GM23248 (cell line): ENCODE data around the gene GREB1. TPM values are rescaled to one million over a fixed set of nuclear protein-coding genes. Genes with fewer than 3 reads are reported as not detected.

Experiments used
- DNase-seq: peaks from one replicate; pipeline ENCODE4 v3.0.0-alpha.2; 2015
- H2AFZ ChIP-seq: fragments of 200-600 bp; sonication (generic); 2 replicates; pipeline ENCODE4 v1.6.1; 2016; ENCODE audit warnings: antibody characterized with exemption
- H3F3A ChIP-seq: fragments of 200-600 bp; sonication (generic); 2 replicates; pipeline ENCODE4 v1.6.1; 2016; ENCODE audit warnings: mild to moderate bottlenecking, antibody characterized with exemption, mixed run types; ENCODE audit not compliant: insufficient read depth
- H3K27ac ChIP-seq: fragments of 200-600 bp; sonication (generic); 2 replicates; pipeline ENCODE4 v1.5.1; 2016; ENCODE audit warnings: mild to moderate bottlenecking
- H3K27me3 ChIP-seq: fragments of 200-600 bp; sonication (generic); replicated peaks from 2 replicates; pipeline ENCODE4 v1.6.1; 2016; ENCODE audit warnings: mild to moderate bottlenecking; ENCODE audit not compliant: insufficient read depth
- H3K36me3 ChIP-seq: fragments of 200-600 bp; sonication (generic); 2 replicates; pipeline ENCODE4 v1.6.1; 2016; ENCODE audit warnings: low read depth, mild to moderate bottlenecking
- H3K4me1 ChIP-seq: fragments of 200-600 bp; sonication (generic); 2 replicates; pipeline ENCODE4 v1.6.1; 2016; ENCODE audit warnings: mild to moderate bottlenecking; ENCODE audit not compliant: insufficient read depth
- H3K4me2 ChIP-seq: fragments of 200-600 bp; sonication (generic); one replicate; pipeline ENCODE4 v1.6.1; 2016; ENCODE audit warnings: mild to moderate bottlenecking; ENCODE audit not compliant: unreplicated experiment
- H3K4me3 ChIP-seq: fragments of 200-600 bp; sonication (generic); 2 replicates; pipeline ENCODE4 v1.5.1; 2016; ENCODE audit warnings: mild to moderate bottlenecking
- H3K79me2 ChIP-seq: fragments of 200-600 bp; sonication (generic); 2 replicates; pipeline ENCODE4 v1.6.1; 2016; ENCODE audit warnings: mild to moderate bottlenecking; ENCODE audit not compliant: insufficient read depth
- H3K9ac ChIP-seq: fragments of 200-600 bp; sonication (generic); 2 replicates; pipeline ENCODE4 v1.6.1; 2016; ENCODE audit warnings: mild to moderate bottlenecking
- H3K9me2 ChIP-seq: fragments of 200-600 bp; sonication (generic); 2 replicates; pipeline ENCODE4 v1.6.1; 2016; ENCODE audit warnings: mixed run types, mild to moderate bottlenecking, moderate library complexity; ENCODE audit not compliant: insufficient read depth
- H3K9me3 ChIP-seq: fragments of 200-600 bp; sonication (generic); one replicate; pipeline ENCODE4 v1.6.1; 2017; ENCODE audit warnings: low read depth
- H4K20me1 ChIP-seq: fragments of 200-600 bp; sonication (generic); 2 replicates; pipeline ENCODE4 v1.6.0; 2016; ENCODE audit not compliant: insufficient read depth
- EZH2 ChIP-seq: fragments of 200-600 bp; sonication (generic); IDR thresholded peaks from 2 replicates; pipeline ENCODE4 v1.6.1; 2018; ENCODE audit warnings: antibody characterized with exemption, mild to moderate bottlenecking; ENCODE audit not compliant: insufficient read depth, poor library complexity, severe bottlenecking
- EZH2phosphoT487 ChIP-seq: fragments of 200-600 bp; sonication (generic); IDR thresholded peaks from 2 replicates; pipeline ENCODE4 v1.6.1; 2018; ENCODE audit warnings: antibody characterized with exemption, moderate library complexity, mild to moderate bottlenecking, low read depth; ENCODE audit not compliant: insufficient read depth
- WGBS, 2 experiments: methylation state at CpG; one replicate each; pipeline ENCODE4 v1.1.6; 2015 to 2017; ENCODE audit warnings: low lambda C conversion rate in 2 of 2, low coverage in 1 of 2; ENCODE audit errors: missing lambda C conversion rate in 2 of 2; 5-methylcytosine and 5-hydroxymethylcytosine counted together
- in situ Hi-C: fragments of 300-500 bp; cut with MboI; formaldehyde crosslinking; loops from 2 replicates; pipeline ENCODE4 v1.15.0; 2020
- polyA plus RNA-seq: library from polyadenylated mRNA; unstranded; fragments of >200 nt; fragmentation: Nextera tagmentation; extraction: Ambion mirVana; gene quantifications from 2 replicates; pipeline ENCODE4 v1.2.1, GENCODE V29; 2016
- total RNA-seq: library from RNA; depleted of rRNA; stranded (reverse); fragments of >200 nt; shearing (Covaris generic); gene quantifications from 2 replicates; pipeline ENCODE4 v1.2.3, GENCODE V29; 2014

GREB1 gene
- total and polyA plus RNA-seq, 2 experiments from 2014 or later, result not detected

DNA sequence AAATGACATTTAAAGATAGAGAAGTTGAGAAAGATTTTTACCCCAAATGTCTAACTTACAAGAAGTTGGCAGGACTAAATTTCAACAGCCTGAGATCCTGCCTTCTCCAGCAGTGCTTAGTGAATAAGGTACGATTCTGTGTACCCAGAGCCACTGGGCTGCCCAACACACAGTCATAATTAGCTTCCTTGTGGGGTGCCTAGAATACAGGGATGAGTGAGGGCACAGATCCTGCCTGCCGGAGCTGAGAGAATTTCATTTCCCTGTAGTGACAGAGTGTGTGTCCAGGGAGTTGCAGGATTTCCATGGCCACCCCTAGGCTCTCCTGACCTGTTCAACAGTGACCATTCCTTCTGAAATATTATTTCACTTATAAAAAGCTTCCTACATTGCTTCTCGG lies 27.0 kb downstream of the GREB1 start:
- 51% methylated on average over 3 of the region's 3 CpGs for WGBS, 2 experiments
- no peaks in the 10 kb centered on the region for H3K9me3 ChIP-seq
- no peaks in the 10 kb centered on the region for H3K4me1 ChIP-seq
- H3K9ac ChIP-seq, result no peak overlapping the region
- no peak overlapping the region for H3K4me2 ChIP-seq
- in situ Hi-C loops, result no loop called here
- peaks cover 25% of the 10 kb centered on the region for H3K27me3 ChIP-seq
- no peak overlapping the region for H2AFZ ChIP-seq
- H3K27ac ChIP-seq, result no peak overlapping the region
- H3K9me2 ChIP-seq, result no peaks in the 10 kb centered on the region
- no peak overlapping the region for H3K4me3 ChIP-seq
- no peaks in the 10 kb centered on the region for H3K79me2 ChIP-seq
- TF ChIP-seq EZH2phosphoT487, result no peak
- TF ChIP-seq EZH2, result no peak
- H3K36me3 ChIP-seq, result no peaks in the 10 kb centered on the region
- DNase-seq, result no peak
- H3F3A ChIP-seq, result no peaks in the 10 kb centered on the region
- no peaks in the 10 kb centered on the region for H4K20me1 ChIP-seq

DNA sequence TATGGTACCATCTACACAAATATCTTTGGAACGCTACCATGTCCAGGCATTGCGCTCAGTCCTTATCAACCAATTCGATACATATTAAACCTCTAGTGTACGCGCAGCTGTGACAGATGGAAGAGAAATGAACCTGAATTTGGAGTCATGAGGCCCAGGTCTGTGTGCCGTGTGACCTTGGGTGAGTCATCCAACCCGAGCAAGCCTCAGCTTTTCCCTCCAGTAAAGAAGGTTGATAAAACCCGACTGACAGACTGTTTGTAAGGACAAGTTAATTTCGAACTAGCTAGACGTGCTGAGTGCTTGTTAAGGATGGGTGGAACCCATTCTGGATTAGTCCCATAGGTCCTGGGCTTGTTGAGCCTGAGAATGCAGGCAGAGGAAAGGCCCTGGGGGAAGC lies 28.2 kb downstream of the GREB1 start:
- H2AFZ ChIP-seq, result no peak overlapping the region
- in situ Hi-C loops, result no loop called here

DNA sequence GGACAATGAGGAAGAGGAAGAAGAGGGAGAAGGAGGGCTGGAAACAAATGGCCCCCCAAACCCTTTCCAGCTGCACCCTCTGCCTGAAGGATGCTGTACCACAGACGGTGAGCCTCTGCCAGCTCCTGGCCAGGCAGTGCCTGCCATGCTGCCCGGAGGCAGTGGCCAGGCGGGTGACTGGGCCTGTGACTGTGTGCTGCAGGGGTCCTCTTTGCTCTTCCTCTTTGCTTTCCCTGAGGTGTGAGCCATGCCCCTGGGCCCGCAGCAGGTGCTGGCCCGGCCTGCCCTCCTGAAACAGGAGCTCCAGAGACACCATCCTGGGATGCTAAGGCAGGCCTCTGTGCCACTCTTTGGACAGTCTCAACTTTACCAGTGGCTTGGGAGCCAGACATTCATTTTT lies 28.6 kb downstream of the GREB1 start:
- H3K4me3 ChIP-seq, result no peak overlapping the region
- 60 to 76% methylated on average over 5 of the region's 5 CpGs for WGBS, 2 experiments
- no peak for DNase-seq
- H3K27me3 ChIP-seq, result peaks cover 20% of the 10 kb centered on the region
- in situ Hi-C loops, result no loop called here
- H3K9me2 ChIP-seq, result no peaks in the 10 kb centered on the region
- no peak overlapping the region for H2AFZ ChIP-seq
- no peaks in the 10 kb centered on the region for H3K36me3 ChIP-seq
- no peak overlapping the region for H3K27ac ChIP-seq
- H3K79me2 ChIP-seq, result no peaks in the 10 kb centered on the region
- H3K9me3 ChIP-seq, result no peaks in the 10 kb centered on the region
- H4K20me1 ChIP-seq, result no peaks in the 10 kb centered on the region
- TF ChIP-seq EZH2 (no peak), EZH2phosphoT487 (no peak)
- H3F3A ChIP-seq, result no peaks in the 10 kb centered on the region
- no peaks in the 10 kb centered on the region for H3K4me1 ChIP-seq
- H3K4me2 ChIP-seq, result no peak overlapping the region
- H3K9ac ChIP-seq, result no peak overlapping the region

More for the DNA sequence above, 28.2 kb downstream of the GREB1 start:
- no peaks in the 10 kb centered on the region for H3K9me2 ChIP-seq
- H3K4me3 ChIP-seq, result no peak overlapping the region
- H3F3A ChIP-seq, result no peaks in the 10 kb centered on the region
- H3K27ac ChIP-seq, result no peak overlapping the region
- DNase-seq, result no peak
- peaks cover 25% of the 10 kb centered on the region for H3K27me3 ChIP-seq
- H3K4me2 ChIP-seq, result no peak overlapping the region
- H3K4me1 ChIP-seq, result no peaks in the 10 kb centered on the region
- 71 to 72% methylated on average over 10 of the region's 10 CpGs for WGBS, 2 experiments
- no peaks in the 10 kb centered on the region for H3K36me3 ChIP-seq
- no peaks in the 10 kb centered on the region for H4K20me1 ChIP-seq
- H3K9me3 ChIP-seq, result no peaks in the 10 kb centered on the region
- no peaks in the 10 kb centered on the region for H3K79me2 ChIP-seq
- H3K9ac ChIP-seq, result no peak overlapping the region
- TF ChIP-seq EZH2, result no peak
- no peak for TF ChIP-seq EZH2phosphoT487

DNA sequence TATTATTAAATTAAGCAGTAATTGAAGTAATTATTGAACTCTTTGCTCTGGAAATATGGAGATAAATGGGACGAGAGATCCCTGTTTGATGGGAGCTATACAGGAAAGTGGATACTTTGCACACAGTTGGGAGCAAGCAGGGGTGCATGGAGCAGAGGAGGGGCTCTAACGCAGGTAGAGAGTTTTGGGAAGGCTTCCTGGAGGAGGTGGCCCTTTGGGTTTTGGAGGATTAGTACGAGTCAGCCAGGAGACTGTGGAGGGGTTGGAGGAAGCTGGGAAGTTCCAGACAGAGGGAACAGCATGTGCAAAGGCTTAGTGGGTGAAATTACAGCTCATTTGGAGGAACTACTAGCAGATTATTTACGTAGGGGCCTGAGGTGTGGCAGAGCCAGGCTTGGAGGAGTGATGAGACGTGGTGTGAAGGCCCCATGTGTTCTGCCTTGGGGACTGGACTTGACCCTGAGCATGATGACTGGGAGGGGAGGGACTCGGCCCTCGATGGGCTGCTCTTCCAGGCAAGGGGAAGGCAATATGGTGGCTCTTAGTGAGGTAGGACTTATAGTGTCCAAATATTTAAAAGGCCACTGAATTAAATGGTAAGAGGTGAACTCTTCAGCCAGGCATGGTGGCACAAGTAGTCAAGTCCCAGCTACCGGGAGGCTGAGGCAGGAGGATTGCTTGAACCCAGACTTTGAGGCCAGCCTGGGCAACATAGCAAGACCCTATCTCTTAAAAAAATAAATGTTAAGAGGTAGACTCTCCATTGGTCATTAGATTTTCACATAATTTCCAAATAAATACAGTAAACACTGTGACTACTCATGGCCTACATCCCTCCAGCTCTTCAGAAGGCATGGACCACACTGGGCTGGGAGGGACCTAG lies 30.2 kb downstream of the GREB1 start:
- no peaks in the 10 kb centered on the region for H3K9me3 ChIP-seq
- H3K9me2 ChIP-seq, result no peaks in the 10 kb centered on the region
- no peak overlapping the region for H3K4me3 ChIP-seq
- H2AFZ ChIP-seq, result no peak overlapping the region
- no peaks in the 10 kb centered on the region for H3K79me2 ChIP-seq
- no peak overlapping the region for H3K9ac ChIP-seq
- DNase-seq, result no peak
- no peaks in the 10 kb centered on the region for H3F3A ChIP-seq
- no peaks in the 10 kb centered on the region for H4K20me1 ChIP-seq
- H3K4me2 ChIP-seq, result no peak overlapping the region
- H3K27ac ChIP-seq, result no peak overlapping the region
- peaks cover 16% of the 10 kb centered on the region for H3K27me3 ChIP-seq
- WGBS, 2 experiments, result 64 to 67% methylated on average over 8 of the region's 8 CpGs
- no peaks in the 10 kb centered on the region for H3K4me1 ChIP-seq
- in situ Hi-C loops, result no loop called here
- TF ChIP-seq EZH2, result no peak
- no peak for TF ChIP-seq EZH2phosphoT487
- H3K36me3 ChIP-seq, result no peaks in the 10 kb centered on the region
